ENCODE data around the gene TAF5L.

Gene TAF5L

GRCh38 chr1:229666585-229666984 is 40.7 kb upstream of the TAF5L start:
- TF ChIP-seq CTCF (IDR thresholded peaks at IDR 0.05; ENCODE audit: low read depth, low read length): no peak
- DNase-seq (ENCODE audit: low read depth in 2 of 2): no peak
- no peak overlapping the region for H3K4me3 ChIP-seq (replicated peaks in 1 of 2; ENCODE audit: low read depth in 2 of 2, low read length in 2 of 2)

- H3K4me3 ChIP-seq (replicated peaks in 1 of 2; ENCODE audit: low read depth in 2 of 2, low read length in 2 of 2): no peak overlapping the region
- DNase-seq (ENCODE audit: low read depth in 2 of 2): no peak
- TF ChIP-seq CTCF (IDR thresholded peaks at IDR 0.05; ENCODE audit: low read depth, low read length): no peak
Observed at GRCh38 chr1:229665912-229666558, 40.1 kb upstream of the TAF5L start.

GRCh38 chr1:229664133-229664689 is 38.3 kb upstream of the TAF5L start:
- H3K4me3 ChIP-seq (replicated peaks in 1 of 2; ENCODE audit: low read depth in 2 of 2, low read length in 2 of 2): no peak overlapping the region
- no peak for TF ChIP-seq CTCF (IDR thresholded peaks at IDR 0.05; ENCODE audit: low read depth, low read length)
- DNase-seq (ENCODE audit: low read depth in 2 of 2): peak; percentile 51 to 68

GRCh38 chr1:229661897-229662296 is 36.0 kb upstream of the TAF5L start:
- DNase-seq (ENCODE audit: low read depth in 2 of 2): no peak
- no peak for TF ChIP-seq CTCF (IDR thresholded peaks at IDR 0.05; ENCODE audit: low read depth, low read length)
- H3K4me3 ChIP-seq (replicated peaks in 1 of 2; ENCODE audit: low read depth in 2 of 2, low read length in 2 of 2): no peak overlapping the region

- H3K4me3 ChIP-seq (replicated peaks in 1 of 2; ENCODE audit: low read depth in 2 of 2, low read length in 2 of 2): no peak overlapping the region
- DNase-seq (ENCODE audit: low read depth in 2 of 2): peak; percentile 80 to 84
- peak; percentile 95 for TF ChIP-seq CTCF (IDR thresholded peaks at IDR 0.05; ENCODE audit: low read depth, low read length)
Observed at GRCh38 chr1:229661022-229661877, 35.3 kb upstream of the TAF5L start.

- DNase-seq (ENCODE audit: low read depth in 2 of 2): no peak
- H3K4me3 ChIP-seq (replicated peaks in 1 of 2; ENCODE audit: low read depth in 2 of 2, low read length in 2 of 2): no peak overlapping the region
- TF ChIP-seq CTCF (IDR thresholded peaks at IDR 0.05; ENCODE audit: low read depth, low read length): no peak
Observed at GRCh38 chr1:229657993-229658755, 32.3 kb upstream of the TAF5L start.
